IPS-NIHi7 (cell line): ENCODE measurements around the gene ZNF197.
"Not testable (repeated sequence)": the region's sequence is repeated elsewhere in the genome, so short reads cannot be mapped to it uniquely, and the experiment has no call there.

Experiments used
- DNase-seq: peaks from one replicate; pipeline ENCODE4 v3.0.0; 2012; ENCODE audit warnings: mixed read lengths; ENCODE audit errors: extremely low spot score

Gene ZNF197

DNA sequence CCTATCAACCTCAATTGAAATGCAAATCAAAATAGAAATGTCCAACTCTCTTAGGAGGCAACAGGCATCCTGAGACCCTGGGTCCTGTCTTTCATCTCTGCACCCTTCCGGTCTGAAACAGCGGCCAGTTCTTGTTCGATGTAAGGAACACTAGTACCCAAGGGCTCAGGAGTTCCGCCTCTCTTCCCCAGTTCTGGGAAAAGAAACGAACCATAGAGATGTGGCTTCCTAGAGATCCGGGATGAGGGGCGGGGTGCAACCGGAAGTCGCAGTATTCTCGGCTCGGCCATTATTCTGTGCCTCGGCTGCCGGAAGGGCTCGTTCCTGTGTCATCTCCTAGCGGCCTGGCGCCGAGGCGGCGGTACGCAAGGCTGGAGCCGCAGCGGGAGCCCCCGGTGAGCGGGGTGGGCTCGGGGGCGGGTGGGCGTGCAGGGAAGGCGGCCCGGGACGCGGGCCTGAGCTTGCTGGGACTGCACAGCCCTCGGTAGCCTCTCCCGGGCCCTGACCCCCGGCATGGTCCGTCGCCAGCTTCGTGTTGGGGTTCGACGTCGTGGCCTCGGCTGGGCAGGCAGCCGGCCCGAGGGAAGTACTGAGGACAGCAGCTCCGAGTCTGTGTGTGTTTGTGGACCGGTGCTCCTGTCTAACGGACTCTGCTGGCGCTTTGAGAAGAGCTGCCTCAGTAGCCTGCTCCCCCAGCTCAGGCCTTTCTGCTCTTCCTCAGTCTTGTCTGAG, at the start of gene ZNF197:
TSS of gene ZNF197 (plus strand) at position 288 of the 732 bp plus-strand sequence. CDS start 4,119 bp downstream, outside the sequence.
- DNase-seq = peak; percentile 95

GRCh38 chr3:44576613-44577012, 48.2 kb upstream of the ZNF197 start:
- no peak for DNase-seq

DNA sequence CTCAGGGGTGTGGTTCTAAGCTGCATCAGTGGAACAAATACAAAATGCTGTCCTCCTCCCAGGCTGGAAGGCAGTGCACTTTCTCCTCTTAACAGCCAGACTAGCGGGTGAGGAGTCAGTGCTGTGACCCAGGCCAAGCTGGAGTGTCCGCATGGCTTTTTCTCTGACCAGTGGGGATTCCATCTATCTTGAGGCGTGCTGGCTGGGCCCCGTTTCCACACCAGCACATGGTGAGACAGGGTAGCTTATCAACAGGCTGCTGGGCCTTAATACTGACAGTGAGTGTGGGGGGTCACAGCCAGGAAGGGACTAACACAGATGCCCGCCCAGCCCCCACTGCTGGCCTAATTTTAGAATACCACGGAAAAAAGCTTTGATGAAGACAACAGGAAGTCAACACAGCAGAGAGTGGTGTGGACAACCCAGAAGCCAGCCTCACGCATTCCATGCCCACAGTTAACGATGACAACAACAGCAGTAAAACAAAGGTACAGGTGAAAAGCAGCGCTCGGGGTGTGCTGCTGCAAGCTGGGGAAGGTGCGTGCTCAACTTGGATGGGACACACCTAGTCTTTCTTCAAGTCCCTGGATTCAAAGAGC, 47.4 kb upstream of the ZNF197 start:
- DNase-seq = not testable (repeated sequence)

GRCh38 chr3:44578316-44578715, 46.5 kb upstream of the ZNF197 start:
- DNase-seq = not testable (repeated sequence)

GRCh38 chr3:44578924-44579515, 45.8 kb upstream of the ZNF197 start:
- not testable (repeated sequence) for DNase-seq

DNA sequence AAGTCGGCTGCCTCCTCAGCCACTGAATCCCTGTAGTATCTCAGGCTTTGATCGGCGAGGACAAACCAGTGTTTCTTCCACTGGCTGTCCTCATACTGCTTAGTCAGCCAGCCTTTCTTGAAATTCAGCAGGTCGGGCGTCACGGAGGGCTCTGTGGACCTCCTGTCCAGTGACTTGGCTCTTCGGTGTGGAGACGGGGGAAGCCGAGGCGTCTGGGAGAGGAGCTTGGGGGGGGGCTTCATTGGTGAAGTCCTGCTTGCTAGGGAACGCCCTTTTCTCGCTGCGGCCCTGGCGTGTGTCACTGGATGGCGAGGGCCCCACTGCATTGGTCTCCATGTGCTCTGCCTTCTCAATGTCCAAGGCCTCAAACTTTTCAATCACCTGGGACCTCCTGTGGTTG, 45.1 kb upstream of the ZNF197 start:
- not testable (repeated sequence) for DNase-seq

DNA sequence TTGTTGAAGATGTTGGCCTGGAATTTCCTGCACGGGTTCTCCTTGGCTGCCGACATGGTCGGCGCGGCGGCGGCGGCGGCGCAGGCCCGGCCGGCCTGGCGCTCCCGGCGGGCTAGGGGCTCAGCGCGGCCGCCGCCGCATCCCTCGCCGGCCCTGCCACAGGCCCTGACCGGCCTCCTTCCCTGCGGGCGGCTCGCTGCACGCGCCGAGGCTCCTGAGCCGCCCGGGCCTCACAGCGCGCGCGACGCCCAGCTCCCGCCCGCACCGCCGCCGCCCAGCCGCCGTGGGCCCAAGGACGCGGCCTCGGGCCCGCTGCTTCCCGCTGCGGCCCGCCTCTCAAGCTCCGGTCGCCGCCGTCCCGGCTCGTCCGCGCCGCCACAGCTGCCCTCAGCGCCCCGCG, 43.9 kb upstream of the ZNF197 start:
- DNase-seq = not testable (repeated sequence)

DNA sequence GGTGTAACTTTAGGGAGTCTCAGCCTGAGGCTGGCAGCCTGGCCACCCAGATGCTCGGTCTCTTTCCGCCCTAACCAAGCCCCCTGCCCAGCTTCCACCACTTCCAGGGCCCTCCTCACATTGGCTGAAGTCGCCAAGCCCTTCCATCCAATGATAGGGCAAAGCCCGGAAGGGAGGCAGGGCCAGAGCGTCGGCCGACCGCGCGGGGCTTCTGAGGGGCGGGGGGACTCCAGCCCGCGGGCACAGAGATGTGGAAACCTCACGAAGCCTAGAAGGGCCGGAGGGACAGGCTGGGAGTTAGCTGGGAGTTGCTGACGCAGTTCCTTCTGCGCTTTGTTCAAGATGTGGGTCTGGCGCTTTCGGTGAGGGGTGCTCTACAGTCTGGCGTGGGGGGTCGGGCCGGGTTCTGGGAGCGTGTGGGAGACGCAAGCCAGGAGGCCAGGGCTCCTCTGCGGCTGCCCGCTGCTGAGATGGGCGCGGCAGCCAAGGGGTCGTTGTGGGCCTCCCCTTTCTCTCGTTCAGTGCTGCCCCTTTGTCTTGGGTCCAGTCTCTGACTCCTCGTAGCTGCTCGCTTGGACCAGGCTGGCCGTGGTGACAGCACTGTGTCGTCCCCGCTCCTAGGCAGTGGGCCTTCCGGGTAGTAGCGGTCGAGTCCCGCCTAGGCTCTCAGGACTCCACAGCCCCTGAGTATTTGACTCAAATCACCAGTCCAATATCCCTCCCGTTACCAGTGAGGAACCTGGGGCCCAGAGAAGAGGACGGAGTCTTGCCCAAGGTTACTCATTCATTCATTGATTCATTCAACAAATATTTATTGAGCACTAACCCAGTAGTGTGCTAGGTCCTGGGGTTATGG, 40.0 kb upstream of the ZNF197 start, which contains the start of gene ZNF660:
TSS of gene ZNF660 (plus strand) at position 319 of the 856 bp plus-strand sequence. CDS start 9,230 bp downstream, outside the sequence.
- DNase-seq = peak; percentile 99

GRCh38 chr3:44596621-44597020, 28.2 kb upstream of the ZNF197 start:
- no peak for DNase-seq

DNA sequence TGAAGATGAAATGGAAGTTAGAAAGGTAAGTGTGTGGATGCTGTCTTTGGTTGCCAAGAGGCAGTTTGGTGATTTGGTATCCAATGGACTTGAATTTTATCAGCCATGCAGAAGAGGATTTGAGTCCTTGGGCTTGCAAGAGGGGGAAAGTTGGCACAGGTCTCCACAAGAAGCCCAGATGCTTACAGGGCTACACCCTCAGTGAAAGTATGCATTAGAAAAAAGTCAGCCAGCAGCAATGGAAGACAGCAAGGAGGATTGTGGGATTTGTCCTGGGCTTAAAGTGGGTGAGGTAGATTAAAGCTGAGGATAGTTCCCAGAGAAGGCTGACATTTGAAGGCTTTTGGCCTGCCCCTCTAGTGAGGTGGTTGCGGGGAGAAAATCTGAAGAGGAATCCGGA, 23.1 kb upstream of the ZNF197 start:
- DNase-seq = no peak

DNA sequence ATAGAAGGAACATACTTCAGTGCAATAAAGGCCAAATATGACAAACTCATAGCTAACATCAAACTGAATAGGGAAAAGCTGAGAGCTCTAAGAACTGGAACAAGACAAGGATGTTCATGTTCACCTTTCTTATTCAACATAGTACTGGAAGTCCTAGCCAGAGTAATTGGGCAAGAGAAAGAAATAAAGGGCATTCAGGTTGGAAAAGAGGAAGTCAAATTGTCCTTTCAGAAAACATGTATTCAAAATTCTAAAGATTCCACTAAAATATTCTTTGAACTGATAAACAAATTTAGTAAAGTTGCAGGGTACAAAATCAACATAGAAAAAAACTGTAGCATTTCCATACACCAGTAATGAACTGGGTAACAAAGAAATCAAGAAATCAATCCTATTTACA, 12.2 kb upstream of the ZNF197 start:
- no peak for DNase-seq

DNA sequence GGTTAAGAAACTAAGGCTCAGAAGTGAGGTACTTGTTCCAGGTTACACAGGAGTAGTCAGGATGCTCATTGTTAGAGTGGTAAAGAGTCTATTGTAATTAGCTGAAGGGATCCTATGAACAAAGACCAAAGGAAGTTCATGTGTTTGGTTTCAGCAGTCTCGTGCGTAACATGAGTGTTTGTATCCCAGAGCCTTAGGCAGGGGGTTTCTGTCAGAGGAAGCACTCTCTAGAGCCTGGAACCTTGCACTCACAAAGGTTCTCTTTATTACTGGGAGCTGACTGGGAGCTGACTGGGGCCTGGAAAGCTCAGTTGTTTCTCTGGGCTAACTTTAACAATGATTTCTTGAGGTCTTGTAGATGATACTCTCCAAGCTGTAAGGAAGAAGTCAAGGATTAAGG, 3.9 kb downstream of the ZNF197 start:
- no peak for DNase-seq

GRCh38 chr3:44632193-44632592, 7.4 kb downstream of the ZNF197 start:
- no peak for DNase-seq

DNA sequence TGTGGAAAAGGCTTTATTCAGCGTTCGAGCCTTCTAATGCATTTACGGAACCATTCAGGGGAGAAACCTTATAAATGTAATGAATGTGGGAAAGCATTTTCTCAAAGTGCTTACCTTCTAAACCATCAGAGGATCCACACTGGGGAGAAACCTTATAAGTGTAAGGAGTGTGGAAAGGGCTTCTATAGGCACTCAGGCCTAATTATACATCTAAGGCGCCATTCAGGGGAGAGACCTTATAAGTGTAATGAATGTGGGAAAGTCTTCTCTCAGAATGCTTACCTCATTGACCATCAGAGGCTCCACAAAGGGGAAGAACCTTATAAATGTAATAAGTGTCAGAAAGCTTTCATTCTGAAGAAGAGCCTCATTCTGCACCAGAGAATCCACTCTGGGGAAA, 17.5 kb downstream of the ZNF197 start:
- no peak for DNase-seq

- DNase-seq = no peak
These were observed 18.2 kb downstream of the ZNF197 start for GRCh38 chr3:44643024-44643423.

GRCh38 chr3:44647771-44648170, 22.9 kb downstream of the ZNF197 start:
- no peak for DNase-seq

GRCh38 chr3:44648564-44649229, 23.9 kb downstream of the ZNF197 start, which contains the start of gene ZNF35:
Gene ZNF35 (plus strand): TSS chr3:44648732. CDS start chr3:44651068, 2,336 bp downstream.
- peak; percentile 97 for DNase-seq

GRCh38 chr3:44649709-44650108, 24.9 kb downstream of the ZNF197 start:
- no peak for DNase-seq

DNA sequence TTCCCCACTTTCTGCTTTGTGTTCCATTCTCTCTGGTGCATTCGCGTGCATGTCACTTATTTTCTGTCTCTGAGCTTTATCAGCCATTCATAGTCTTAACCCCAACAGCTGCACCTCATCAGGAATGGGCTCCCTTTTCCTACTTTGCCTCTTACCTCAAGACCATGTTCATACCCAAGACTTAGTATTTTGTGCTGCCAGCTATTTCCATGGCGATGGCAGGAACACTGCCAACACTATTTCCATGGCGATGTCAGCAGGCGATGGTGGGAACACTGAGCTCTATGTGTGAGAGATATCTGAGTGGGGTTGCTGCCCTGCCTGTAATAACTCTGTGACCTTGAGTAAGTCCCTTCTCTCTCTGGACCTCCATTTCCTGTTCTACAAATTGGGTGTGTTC, 29.2 kb downstream of the ZNF197 start:
- no peak for DNase-seq

DNA sequence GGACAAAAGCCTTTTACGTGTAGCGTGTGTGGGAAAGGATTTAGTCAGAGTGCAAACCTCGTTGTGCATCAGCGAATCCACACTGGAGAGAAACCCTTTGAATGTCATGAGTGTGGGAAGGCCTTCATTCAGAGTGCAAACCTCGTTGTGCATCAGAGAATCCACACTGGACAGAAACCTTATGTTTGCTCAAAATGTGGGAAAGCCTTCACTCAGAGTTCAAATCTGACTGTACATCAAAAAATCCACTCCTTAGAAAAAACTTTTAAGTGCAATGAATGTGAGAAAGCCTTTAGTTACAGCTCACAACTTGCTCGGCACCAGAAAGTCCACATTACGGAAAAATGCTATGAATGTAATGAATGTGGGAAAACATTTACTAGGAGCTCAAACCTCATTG, 34.2 kb downstream of the ZNF197 start:
- DNase-seq = no peak

- no peak for DNase-seq
These were observed 34.6 kb downstream of the ZNF197 start for GRCh38 chr3:44659434-44659833.
